ENCODE measurements around the gene GOLGA7B.

GRCh38 chr10:97891497-97892167 is 42.0 kb downstream of the GOLGA7B start:
- TF ChIP-seq GATA2 (IDR thresholded peaks at IDR 0.05; ENCODE audit: low read depth, low read length) = no peak
- no peak for TF ChIP-seq GATA3 (IDR thresholded peaks at IDR 0.05; ENCODE audit: low read depth, low read length)
